ENCODE measurements around the gene WLS.

WLS gene

DNA sequence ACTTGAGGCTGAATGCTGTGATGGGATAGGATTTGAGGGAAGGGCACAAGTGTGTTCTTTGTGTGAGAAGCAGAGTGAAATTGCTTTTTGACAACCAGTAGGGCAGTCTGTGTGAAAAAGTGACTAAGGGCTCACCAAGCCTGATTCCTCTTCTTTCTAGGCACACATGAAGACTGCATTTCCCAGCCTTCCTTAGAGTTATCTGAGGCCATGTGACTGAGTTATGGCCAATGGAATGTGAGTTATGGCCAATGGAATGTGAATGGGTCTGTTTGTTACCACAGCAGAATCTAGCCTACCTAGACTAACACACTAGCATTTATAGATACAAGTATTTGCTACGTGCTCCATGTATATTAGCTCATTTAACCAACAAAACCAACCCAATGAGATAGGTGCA, 146.6 kb downstream of the WLS start:
- no peak for DNase-seq (ENCODE audit: low spot score)

DNA sequence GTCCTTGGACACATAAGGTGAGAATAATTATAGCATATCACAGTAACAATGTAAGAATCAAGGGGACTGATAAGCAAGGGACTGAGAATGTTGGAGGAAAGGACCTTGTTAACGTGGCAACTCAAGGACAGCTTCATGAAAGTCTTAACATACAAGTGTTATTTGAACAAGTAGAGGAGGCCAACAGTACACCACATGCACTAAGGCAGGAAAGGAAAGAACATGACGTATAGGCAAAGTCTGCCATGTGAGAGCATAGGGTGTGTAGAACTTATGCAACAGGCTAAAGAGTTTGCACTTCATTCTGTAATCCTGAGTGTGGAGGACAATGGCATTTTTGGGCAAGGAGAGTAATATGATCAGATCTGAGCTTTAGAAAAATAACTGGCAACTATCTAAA, 148.6 kb downstream of the WLS start:
- no peak for DNase-seq (ENCODE audit: low spot score)

DNA sequence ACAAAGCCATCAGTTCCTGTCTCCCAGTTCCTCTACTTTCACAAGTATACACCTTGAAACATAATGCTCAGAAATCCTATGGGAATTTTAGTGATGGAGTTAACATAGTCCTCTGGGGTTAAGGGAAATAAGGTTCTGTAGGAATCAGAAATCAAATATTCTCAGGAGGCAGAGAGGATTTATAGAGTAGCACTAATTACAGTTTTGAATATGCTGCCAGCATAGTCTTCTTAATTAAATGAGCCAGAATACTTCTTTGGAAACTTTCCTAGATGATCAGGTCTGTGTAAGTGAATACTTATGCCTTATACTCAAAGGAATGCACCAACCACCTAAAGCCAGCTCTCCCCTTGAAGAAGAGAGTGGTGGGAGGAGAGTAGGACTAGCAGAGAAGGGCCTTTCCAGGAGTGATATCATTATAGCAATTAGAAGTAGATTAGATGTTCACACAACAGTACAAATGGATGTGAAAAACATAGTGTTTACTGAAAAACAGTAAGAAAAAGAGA, 150.5 kb downstream of the WLS start:
- DNase-seq (ENCODE audit: low spot score), result no peak

- DNase-seq (ENCODE audit: low spot score), result no peak
Observed at GRCh38 chr1:68078647-68079046, 153.7 kb downstream of the WLS start.
